ENCODE data around the gene ANKS1B. TPM values are rescaled to one million over a fixed set of nuclear protein-coding genes. Genes with fewer than 3 reads are reported as not detected.
"Not testable (repeated sequence)": the region's sequence is repeated elsewhere in the genome, so short reads cannot be mapped to it uniquely, and the experiment has no call there.

ANKS1B gene
- total RNA-seq, 1 experiment from 2014 or later, result 5.6 TPM

GRCh38 chr12:98755855-98756254, 1228.9 kb downstream of the ANKS1B start:
- peak; percentile 14 for DNase-seq (ENCODE audit: low read depth)
- in situ Hi-C loops (cut with HindIII; ENCODE audit: low pct_unique_long_range_greater_than_20kb, low sequenced_read_pairs), result not testable (repeated sequence)

GRCh38 chr12:98754095-98754494, 1230.6 kb downstream of the ANKS1B start:
- DNase-seq (ENCODE audit: low read depth), result peak; percentile 68
- in situ Hi-C loops (cut with HindIII; ENCODE audit: low pct_unique_long_range_greater_than_20kb, low sequenced_read_pairs), result no loop called here

- DNase-seq (ENCODE audit: low read depth), result no peak
- in situ Hi-C loops (cut with HindIII; ENCODE audit: low pct_unique_long_range_greater_than_20kb, low sequenced_read_pairs), result no loop called here
Observed at GRCh38 chr12:98752726-98753125, 1232.0 kb downstream of the ANKS1B start.

- in situ Hi-C loops (cut with HindIII; ENCODE audit: low pct_unique_long_range_greater_than_20kb, low sequenced_read_pairs), result no loop called here
- no peak for DNase-seq (ENCODE audit: low read depth)
Observed at GRCh38 chr12:98751580-98752115, 1233.1 kb downstream of the ANKS1B start.

- DNase-seq (ENCODE audit: low read depth), result no peak
- in situ Hi-C loops (cut with HindIII; ENCODE audit: low pct_unique_long_range_greater_than_20kb, low sequenced_read_pairs), result no loop called here
Observed at GRCh38 chr12:98750511-98750910, 1234.2 kb downstream of the ANKS1B start.

GRCh38 chr12:98748463-98748862, 1236.3 kb downstream of the ANKS1B start:
- in situ Hi-C loops (cut with HindIII; ENCODE audit: low pct_unique_long_range_greater_than_20kb, low sequenced_read_pairs), result no loop called here
- DNase-seq (ENCODE audit: low read depth), result no peak

- in situ Hi-C loops (cut with HindIII; ENCODE audit: low pct_unique_long_range_greater_than_20kb, low sequenced_read_pairs), result no loop called here
- DNase-seq (ENCODE audit: low read depth), result no peak
Observed at GRCh38 chr12:98745578-98746391, 1239.0 kb downstream of the ANKS1B start.

- in situ Hi-C loops (cut with HindIII; ENCODE audit: low pct_unique_long_range_greater_than_20kb, low sequenced_read_pairs), result no loop called here
Observed at GRCh38 chr12:98744680-98745079, 1240.1 kb downstream of the ANKS1B start.

GRCh38 chr12:98743362-98743953, 1241.3 kb downstream of the ANKS1B start:
- in situ Hi-C loops (cut with HindIII; ENCODE audit: low pct_unique_long_range_greater_than_20kb, low sequenced_read_pairs), result no loop called here
- no peak for DNase-seq (ENCODE audit: low read depth)

More at GRCh38 chr12:98744680-98745079, 1240.1 kb downstream of the ANKS1B start:
- DNase-seq (ENCODE audit: low read depth), result no peak

GRCh38 chr12:98741556-98742265, 1243.0 kb downstream of the ANKS1B start:
- no peak for DNase-seq (ENCODE audit: low read depth)

GRCh38 chr12:98741196-98741555, 1243.6 kb downstream of the ANKS1B start:
- in situ Hi-C loops (cut with HindIII; ENCODE audit: low pct_unique_long_range_greater_than_20kb, low sequenced_read_pairs), result no loop called here
- no peak for DNase-seq (ENCODE audit: low read depth)

More at GRCh38 chr12:98741556-98742265, 1243.0 kb downstream of the ANKS1B start:
- in situ Hi-C loops (cut with HindIII; ENCODE audit: low pct_unique_long_range_greater_than_20kb, low sequenced_read_pairs), result no loop called here

- no peak for DNase-seq (ENCODE audit: low read depth)
- in situ Hi-C loops (cut with HindIII; ENCODE audit: low pct_unique_long_range_greater_than_20kb, low sequenced_read_pairs), result no loop called here
Observed at GRCh38 chr12:98740751-98741150, 1244.0 kb downstream of the ANKS1B start.

GRCh38 chr12:98738539-98738938, 1246.2 kb downstream of the ANKS1B start:
- in situ Hi-C loops (cut with HindIII; ENCODE audit: low pct_unique_long_range_greater_than_20kb, low sequenced_read_pairs), result no loop called here
- DNase-seq (ENCODE audit: low read depth), result no peak

GRCh38 chr12:98738002-98738401, 1246.7 kb downstream of the ANKS1B start:
- in situ Hi-C loops (cut with HindIII; ENCODE audit: low pct_unique_long_range_greater_than_20kb, low sequenced_read_pairs), result no loop called here

GRCh38 chr12:98737322-98737712, 1247.4 kb downstream of the ANKS1B start:
- DNase-seq (ENCODE audit: low read depth), result no peak
- in situ Hi-C loops (cut with HindIII; ENCODE audit: low pct_unique_long_range_greater_than_20kb, low sequenced_read_pairs), result no loop called here

More at GRCh38 chr12:98738002-98738401, 1246.7 kb downstream of the ANKS1B start:
- no peak for DNase-seq (ENCODE audit: low read depth)

- DNase-seq (ENCODE audit: low read depth), result peak; percentile 6
- in situ Hi-C loops (cut with HindIII; ENCODE audit: low pct_unique_long_range_greater_than_20kb, low sequenced_read_pairs), result no loop called here
Observed at GRCh38 chr12:98736352-98737321, 1248.1 kb downstream of the ANKS1B start.

GRCh38 chr12:98735821-98736220, 1248.9 kb downstream of the ANKS1B start:
- in situ Hi-C loops (cut with HindIII; ENCODE audit: low pct_unique_long_range_greater_than_20kb, low sequenced_read_pairs), result no loop called here
- no peak for DNase-seq (ENCODE audit: low read depth)

Measured in Caki2 (cell line).